Left lung (tissue), 10 donors: ENCODE results near the gene PTPRT. TPM values are rescaled to one million over a fixed set of nuclear protein-coding genes. Genes with fewer than 3 reads are reported as not detected.

Experiments used
- ATAC-seq: fragments of 200-7000 bp; cut with Tn5 transposase; one replicate; pipeline ENCODE4 v1.9.1; 2020; ENCODE audit warnings: moderate library complexity
- DNase-seq, 4 donors: peaks; one replicate each; pipeline ENCODE4 v3.0.0-alpha.2; 2013 to 2020
- H3K27ac ChIP-seq, 2 donors: fragments of 200-600 bp; sonication (generic) in 1 of 2; one replicate each; pipeline versions ENCODE4 v1.5.0 to v1.8.0; 2020 to 2021
- H3K27me3 ChIP-seq, 2 donors: fragments of 200-600 bp; sonication (generic) in 1 of 2; one replicate each; pipeline versions ENCODE4 v1.5.0 to v1.8.0; 2020 to 2021
- H3K36me3 ChIP-seq, 2 donors: fragments of 200-600 bp; sonication (generic) in 1 of 2; one replicate each; pipeline versions ENCODE4 v1.5.0 to v1.8.0; 2020 to 2021
- H3K4me1 ChIP-seq, 2 donors: fragments of 200-600 bp; one replicate each; pipeline ENCODE4 v1.8.0; 2021
- H3K4me3 ChIP-seq, 2 donors: fragments of 200-600 bp; sonication (generic) in 1 of 2; one replicate each; pipeline versions ENCODE4 v1.5.0 to v1.8.0; 2020 to 2021; ENCODE audit warnings: mild to moderate bottlenecking in 1 of 2
- H3K9me3 ChIP-seq, 2 donors: fragments of 200-600 bp; sonication (generic) in 1 of 2; one replicate each; pipeline versions ENCODE4 v1.5.0 to v1.8.0; 2020 to 2021
- CTCF ChIP-seq, 2 donors: fragments of 200-600 bp; sonication (generic) in 1 of 2; IDR thresholded peaks; one replicate each; pipeline versions ENCODE4 v1.5.0 to v1.8.0; 2021; ENCODE audit warnings: antibody characterized with exemption in 2 of 2
- intact Hi-C, 2 donors: fragments of 100-400 bp; cut with DNase I; formaldehyde crosslinking; loops; one replicate each; pipeline versions ENCODE4 v1.11.2 to v1.14.2; 2022
- polyA plus RNA-seq, 6 donors: library from polyadenylated mRNA; unstranded; fragments of 120-200 nt; gene quantifications; one replicate each; pipeline ENCODE4 v1.2.1, GENCODE V29; 2013; ENCODE audit not compliant: insufficient read length in 6 of 6
- total RNA-seq, 2 donors: library from RNA; stranded (reverse); fragmentation: NEBNext Ultra II Directional; extraction: Animal tissue kit (Norgen Biotek cat#: 25700); gene quantifications; one replicate each; pipeline ENCODE4 v1.2.1, GENCODE V29; 2021
- donor health status: DM: no; HTN: yes; CAD: no.
- donor health status: DM: no; HTN: no; CAD: no.

PTPRT gene
- total and polyA plus RNA-seq, 8 donors: 0.15 to 2.9 (median 1.4) TPM

GRCh38 chr20:42788707-42789106 is 401.0 kb downstream of the PTPRT start:
- Histone ChIP-seq H3K4me1 (no peaks in the 10 kb centered on the region), H3K27me3 (peaks cover 0 to 5% of the 10 kb centered on the region in 2 donors), H3K4me3 (no peak overlapping the region), H3K9me3 (no peaks in the 10 kb centered on the region), H3K27ac (no peak overlapping the region), H3K36me3 (no peaks in the 10 kb centered on the region)
- ATAC-seq (no peak), DNase-seq (no peak)
- TF ChIP-seq CTCF (IDR thresholded peaks at IDR 0.05): no peak
- intact Hi-C loops: no loop called here

DNA sequence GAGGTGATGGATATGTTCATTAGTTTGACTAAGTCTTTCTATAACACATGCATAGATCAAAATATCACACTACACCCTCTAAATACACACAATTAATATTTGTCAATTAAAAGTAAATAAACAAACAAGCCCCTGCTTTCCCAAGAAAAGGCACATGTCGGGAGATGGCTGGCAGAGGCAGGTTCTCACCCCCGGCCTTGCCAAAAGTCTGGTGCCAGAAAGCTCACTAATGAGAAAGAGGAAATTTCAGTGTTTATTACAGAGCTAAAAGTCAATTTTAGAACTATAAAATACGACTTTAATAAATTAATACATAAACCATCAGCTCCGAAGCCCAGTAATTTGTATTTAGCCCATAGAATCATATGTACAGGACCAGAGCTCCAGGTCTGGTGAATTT is 404.7 kb downstream of the PTPRT start:
- Histone ChIP-seq H3K9me3 (no peaks in the 10 kb centered on the region), H3K4me3 (no peak overlapping the region), H3K4me1 (no peaks in the 10 kb centered on the region), H3K36me3 (no peaks in the 10 kb centered on the region), H3K27me3 (no peaks in the 10 kb centered on the region), H3K27ac (no peak overlapping the region)
- DNase-seq: no peak
- ATAC-seq: no peak
- TF ChIP-seq CTCF (IDR thresholded peaks at IDR 0.05): no peak
- intact Hi-C loops: no loop called here

DNA sequence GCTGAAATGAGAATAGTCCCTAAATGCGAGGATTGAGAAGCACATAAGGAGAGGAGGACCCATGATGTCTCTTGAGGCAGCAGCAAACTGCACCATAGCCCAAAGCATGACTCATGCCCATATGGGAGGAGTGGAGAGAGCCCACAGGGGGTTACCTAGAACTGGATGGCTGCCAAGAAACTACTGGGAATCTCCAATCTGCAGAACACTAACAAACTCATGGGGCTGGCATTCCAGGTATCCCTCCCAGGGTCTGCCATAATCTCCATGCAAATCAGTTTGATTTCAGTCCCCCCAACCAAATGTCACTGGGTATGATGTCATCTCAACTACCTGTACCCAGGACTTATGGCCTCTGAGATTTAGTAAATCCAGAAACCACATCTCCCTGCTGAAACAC is 410.5 kb downstream of the PTPRT start:
- no peaks in the 10 kb centered on the region for H3K36me3 ChIP-seq
- no peaks in the 10 kb centered on the region for H3K27me3 ChIP-seq
- no peak overlapping the region for H3K4me3 ChIP-seq
- TF ChIP-seq CTCF (IDR thresholded peaks at IDR 0.05): no peak
- intact Hi-C loops: no loop called here
- DNase-seq (no peak), ATAC-seq (no peak)
- no peaks in the 10 kb centered on the region for H3K4me1 ChIP-seq
- no peaks in the 10 kb centered on the region for H3K9me3 ChIP-seq
- no peak overlapping the region for H3K27ac ChIP-seq

GRCh38 chr20:42775866-42776265 is 413.8 kb downstream of the PTPRT start:
- TF ChIP-seq CTCF (IDR thresholded peaks at IDR 0.05): no peak
- Histone ChIP-seq H3K27ac (no peak overlapping the region), H3K27me3 (no peaks in the 10 kb centered on the region), H3K4me1 (no peaks in the 10 kb centered on the region), H3K9me3 (no peaks in the 10 kb centered on the region), H3K36me3 (no peaks in the 10 kb centered on the region), H3K4me3 (no peak overlapping the region)
- DNase-seq (no peak), ATAC-seq (no peak)
- intact Hi-C loops: no loop called here

DNA sequence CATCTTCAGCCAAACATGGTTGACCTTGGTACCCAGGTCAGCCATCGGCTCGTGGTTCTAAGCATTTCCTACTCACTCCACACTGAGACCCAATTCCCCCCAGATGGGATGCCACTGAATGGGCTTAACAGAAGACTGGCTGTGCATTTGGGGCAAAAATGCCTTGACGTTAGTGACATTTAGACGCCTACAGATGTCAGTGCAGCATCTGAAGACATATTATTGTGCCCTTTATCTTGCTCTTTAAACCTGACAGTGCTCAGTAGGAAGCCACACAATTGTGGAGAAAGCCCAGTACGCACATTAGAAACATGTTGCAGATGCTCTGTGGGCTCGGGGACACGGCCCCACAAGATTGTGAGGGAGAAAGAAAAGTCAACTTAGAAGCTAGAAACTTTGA is 414.7 kb downstream of the PTPRT start:
- no peak overlapping the region for H3K4me3 ChIP-seq
- no peak for ATAC-seq
- H3K4me1 ChIP-seq: no peaks in the 10 kb centered on the region
- no peaks in the 10 kb centered on the region for H3K9me3 ChIP-seq
- H3K27me3 ChIP-seq: no peaks in the 10 kb centered on the region
- H3K36me3 ChIP-seq: no peaks in the 10 kb centered on the region
- TF ChIP-seq CTCF (IDR thresholded peaks at IDR 0.05): no peak
- H3K27ac ChIP-seq: no peak overlapping the region
- intact Hi-C loops: no loop called here
- no peak for DNase-seq
